HG03095 (cell line): ENCODE results near the gene AUTS2.
A peak's percentile ranks its signal among the peaks of the same experiment; 100 is the strongest.

Experiments used
- ATAC-seq: cut with Tn5 transposase; IDR thresholded peaks from one replicate; pipeline ENCODE4 v1.9.1; 2021; ENCODE audit warnings: moderate library complexity; ENCODE audit not compliant: unreplicated experiment

Gene AUTS2

DNA sequence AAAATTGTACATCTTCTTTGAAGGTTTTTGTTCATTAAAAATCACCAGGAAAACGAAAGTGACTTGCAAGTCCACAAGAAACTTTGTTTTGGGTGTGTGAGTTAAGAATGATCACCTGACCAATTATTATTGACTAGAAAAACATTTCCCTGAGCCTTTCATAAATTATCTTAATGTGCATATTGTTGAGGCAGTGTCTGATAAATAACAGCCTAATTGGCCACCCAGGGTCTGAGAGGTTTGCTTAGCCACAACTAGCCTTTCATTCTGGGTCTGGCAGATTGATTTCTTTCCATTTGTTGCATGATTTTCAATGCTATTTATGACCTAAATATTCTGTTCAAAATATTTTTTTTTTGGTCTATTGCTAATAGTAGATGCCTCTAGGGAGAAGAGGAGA is 152.8 kb downstream of the AUTS2 start:
- no peak for ATAC-seq

DNA sequence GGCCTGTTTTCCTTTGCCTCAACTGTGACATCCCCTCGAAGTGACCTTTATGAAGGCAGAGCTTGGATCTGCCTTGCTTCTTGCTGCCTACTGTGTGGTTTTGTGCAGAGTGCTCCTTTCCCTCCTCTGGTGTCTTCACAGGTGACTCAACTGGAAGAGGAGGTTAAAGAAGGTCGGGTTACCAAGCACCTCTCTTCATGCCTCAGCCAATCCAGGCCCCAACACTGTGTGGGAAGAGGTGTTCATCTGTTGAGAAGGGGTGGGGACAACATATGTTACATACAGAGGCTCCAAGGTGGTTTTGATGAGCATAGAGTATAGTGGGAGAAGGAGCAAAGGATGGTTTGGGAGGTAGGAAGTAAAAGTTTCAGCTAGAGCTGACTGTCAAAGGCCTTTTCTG is 155.7 kb downstream of the AUTS2 start:
- no peak for ATAC-seq

DNA sequence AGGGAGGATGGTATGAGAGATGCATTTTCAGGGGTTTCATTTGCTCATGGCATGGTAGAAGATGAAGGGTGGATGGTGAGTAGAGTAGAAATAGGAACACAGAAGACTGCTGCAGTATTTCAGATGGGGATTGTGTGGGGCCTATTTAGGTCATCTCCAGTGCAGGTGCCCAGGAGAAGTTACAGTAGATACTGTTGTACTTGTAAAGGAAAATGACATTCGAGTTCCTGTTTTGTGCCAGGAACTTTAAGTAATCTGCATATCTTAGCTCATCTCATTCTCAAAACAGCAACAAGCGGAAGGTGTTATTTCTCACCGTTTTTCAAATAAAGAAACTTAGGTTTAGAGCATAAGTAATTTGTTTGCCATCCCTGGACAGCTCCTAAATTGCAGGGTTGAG is 156.2 kb downstream of the AUTS2 start:
- ATAC-seq, result no peak

GRCh38 chr7:69756235-69756634 is 158.0 kb downstream of the AUTS2 start:
- ATAC-seq, result no peak

DNA sequence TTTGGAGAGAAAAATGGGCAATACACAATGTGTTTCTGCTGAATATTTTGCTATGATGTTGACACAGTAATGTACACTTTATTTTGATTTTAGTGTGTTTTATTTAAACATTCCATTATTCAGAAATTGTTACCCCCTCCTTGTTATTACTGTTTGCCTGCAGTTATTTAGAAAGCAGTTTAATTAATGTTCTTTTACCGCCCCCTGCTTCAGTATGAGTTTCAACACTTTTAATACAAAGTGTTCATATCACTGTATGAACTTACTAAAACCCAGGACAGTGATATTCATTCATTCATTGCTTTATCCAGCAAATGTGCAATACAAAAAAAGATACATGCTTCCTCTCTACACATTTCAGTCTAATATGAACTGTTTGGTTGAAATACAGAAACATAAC is 159.3 kb downstream of the AUTS2 start:
- no peak for ATAC-seq

DNA sequence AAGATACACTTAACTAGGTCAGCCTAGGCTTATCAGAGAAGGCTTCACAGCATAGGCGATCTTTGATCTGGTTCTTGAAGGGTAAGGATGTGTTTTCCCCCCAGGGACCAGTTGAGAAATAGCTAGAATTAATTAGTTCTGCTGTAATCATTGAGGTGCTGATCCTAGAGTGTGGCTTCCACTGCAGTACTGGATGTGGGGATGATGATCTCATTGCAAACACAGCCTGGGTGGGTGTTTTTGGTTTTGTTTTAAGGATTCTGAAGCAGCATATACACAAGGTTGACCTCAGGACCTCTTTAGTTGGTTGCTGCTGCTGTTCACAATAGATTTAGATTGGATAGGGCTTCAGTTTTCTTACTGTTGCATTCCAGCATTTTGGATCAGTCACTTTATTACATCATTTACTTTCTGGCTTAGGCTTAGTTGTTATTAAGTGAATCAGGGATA is 159.7 kb downstream of the AUTS2 start:
- ATAC-seq, result no peak

- ATAC-seq, result no peak
Measured at GRCh38 chr7:69759373-69759772, 161.1 kb downstream of the AUTS2 start.

GRCh38 chr7:69761290-69761922 is 163.1 kb downstream of the AUTS2 start:
- no peak for ATAC-seq

DNA sequence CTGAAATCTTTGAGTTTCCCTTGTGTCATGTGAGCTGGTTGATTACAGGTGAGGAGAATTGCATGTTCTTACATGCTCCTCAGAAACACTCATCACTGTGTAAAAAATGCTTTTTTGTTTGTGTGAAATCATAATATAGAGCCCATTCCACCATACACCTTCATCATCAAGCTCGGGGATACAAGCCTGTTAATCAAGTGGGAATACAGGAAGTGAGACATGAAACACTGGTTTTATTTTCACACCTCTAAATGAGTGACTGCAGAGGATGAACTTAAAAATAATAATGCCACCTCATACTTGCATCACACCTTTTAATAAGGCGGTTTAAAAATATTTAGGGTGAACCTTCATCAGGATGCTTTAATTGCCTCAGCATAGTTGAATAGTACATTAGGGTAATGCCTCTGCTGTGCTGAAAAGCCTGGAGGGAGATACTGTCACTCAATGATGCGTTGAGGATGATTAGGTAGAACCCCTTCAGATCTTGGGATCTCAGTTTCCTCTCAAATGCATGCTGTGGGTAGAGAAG is 164.6 kb downstream of the AUTS2 start:
- ATAC-seq, result no peak

DNA sequence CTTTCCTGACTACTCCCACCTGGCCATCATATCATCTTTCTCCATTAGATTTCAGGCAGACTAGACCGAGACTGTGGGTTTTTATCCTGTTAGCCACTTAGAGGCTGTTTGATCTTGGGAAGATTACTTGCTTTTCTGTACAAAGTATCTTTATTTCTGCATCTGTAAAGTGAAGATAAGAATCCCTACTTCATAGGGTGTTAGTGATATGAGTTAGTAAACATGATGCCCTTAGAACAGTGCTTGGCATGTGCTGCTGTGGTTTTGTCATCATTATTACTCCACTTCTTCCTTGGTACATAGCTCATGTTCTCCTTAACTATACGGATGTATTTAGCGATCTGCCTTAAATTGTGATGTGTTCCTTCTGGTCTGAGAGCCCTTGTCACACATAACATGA is 165.2 kb downstream of the AUTS2 start:
- no peak for ATAC-seq

GRCh38 chr7:69764147-69764546 is 165.9 kb downstream of the AUTS2 start:
- ATAC-seq, result no peak

DNA sequence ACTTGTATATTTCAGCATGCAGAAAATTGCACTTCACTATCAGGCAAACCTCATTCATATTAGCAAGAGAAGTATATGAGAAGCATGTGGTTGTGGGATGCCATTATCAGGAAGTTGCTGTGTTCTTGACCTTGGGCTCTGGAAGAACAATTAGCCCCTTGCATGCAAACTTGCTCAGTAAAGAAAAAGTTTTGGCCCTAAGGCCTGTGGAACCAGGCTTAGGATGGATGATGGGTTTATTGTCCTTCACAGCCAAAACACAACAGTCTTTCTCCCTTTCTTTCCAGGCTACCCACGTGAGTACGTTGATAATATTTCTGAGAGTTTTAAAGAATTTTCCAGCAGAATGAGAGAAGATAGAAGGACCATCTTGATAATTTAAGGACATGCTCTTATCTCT is 166.4 kb downstream of the AUTS2 start:
- ATAC-seq, result no peak

DNA sequence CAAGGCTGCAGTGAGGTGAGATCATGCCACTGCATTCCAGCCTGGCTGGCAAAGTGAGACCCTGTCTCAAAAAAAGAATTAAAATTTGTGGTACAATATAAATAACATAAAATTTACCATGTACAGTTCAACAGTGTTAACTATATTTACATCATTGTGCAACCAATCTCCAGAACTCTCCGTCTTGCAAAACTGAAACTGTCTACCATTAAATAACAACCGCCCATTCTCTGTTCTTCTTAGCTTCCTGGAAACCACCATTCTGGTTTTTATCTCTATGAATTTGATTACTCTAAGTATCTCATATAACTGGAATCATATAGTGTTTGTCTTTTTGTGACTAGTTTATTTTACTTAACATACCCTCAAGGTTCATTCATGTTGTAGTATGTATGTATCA is 167.6 kb downstream of the AUTS2 start:
- peak; percentile 57 for ATAC-seq

GRCh38 chr7:69768986-69769595 is 170.8 kb downstream of the AUTS2 start:
- no peak for ATAC-seq

DNA sequence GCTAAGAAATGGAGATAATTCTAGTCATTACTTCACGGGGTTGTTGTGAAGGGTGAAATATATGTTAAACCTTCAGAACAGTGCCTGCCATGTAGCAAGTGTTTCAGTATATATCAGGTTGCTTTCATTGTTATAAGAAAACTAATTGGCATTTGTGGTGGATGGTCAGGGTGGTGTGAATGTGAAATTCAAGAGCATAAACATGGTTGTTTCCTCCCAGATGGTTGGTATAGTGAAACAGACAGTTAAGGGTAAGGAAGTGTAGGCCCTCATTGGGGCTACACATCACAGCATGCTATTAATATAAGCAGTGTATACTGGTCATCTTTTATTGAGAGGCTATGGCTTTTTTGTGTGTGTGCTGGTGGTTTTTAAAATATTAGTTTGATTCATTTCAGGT is 171.6 kb downstream of the AUTS2 start:
- ATAC-seq, result no peak

DNA sequence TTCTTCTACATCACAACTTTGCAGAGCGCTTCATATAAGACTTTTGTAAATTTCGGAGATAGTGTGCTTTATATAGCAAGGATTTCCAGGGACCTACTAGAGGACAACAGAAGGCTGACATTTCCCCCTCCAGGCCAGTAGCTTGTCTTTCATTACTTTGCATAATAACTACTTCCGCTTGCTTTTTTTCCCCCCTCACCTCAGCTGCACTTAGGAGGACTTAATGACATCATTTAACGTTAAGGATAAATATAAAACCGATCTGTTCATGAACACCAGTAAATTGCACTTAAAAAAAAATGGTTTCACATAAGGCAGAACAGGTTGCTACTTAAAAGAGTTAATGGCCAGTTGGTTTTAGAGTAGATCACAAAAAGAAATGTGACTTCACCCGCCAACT is 172.3 kb downstream of the AUTS2 start:
- ATAC-seq, result no peak

- ATAC-seq, result no peak
Measured at GRCh38 chr7:69772718-69773436, 174.6 kb downstream of the AUTS2 start.

GRCh38 chr7:69773535-69774225 is 175.4 kb downstream of the AUTS2 start:
- no peak for ATAC-seq

- no peak for ATAC-seq
Measured at GRCh38 chr7:69775231-69775771, 177.0 kb downstream of the AUTS2 start.

GRCh38 chr7:69776611-69777010 is 178.3 kb downstream of the AUTS2 start:
- no peak for ATAC-seq

- no peak for ATAC-seq
Measured at GRCh38 chr7:69778138-69778537, 179.9 kb downstream of the AUTS2 start.
